Mesothelial cell of epicardium (in vitro differentiated cells): ENCODE data around the gene B4GALT5. TPM values are rescaled to one million over a fixed set of nuclear protein-coding genes. Genes with fewer than 3 reads are reported as not detected.
"Not testable (repeated sequence)": the region's sequence is repeated elsewhere in the genome, so short reads cannot be mapped to it uniquely, and the experiment has no call there.

Experiments
- DNase-seq, 2 experiments: peaks; one replicate each; pipeline ENCODE4 v3.0.0; 2021; ENCODE audit warnings: low spot score in 2 of 2; ENCODE audit not compliant: unreplicated experiment in 2 of 2
- H3K27ac Mint-ChIP-seq: 2 replicates; pipeline ENCODE4 v1.8.0; 2021; ENCODE audit warnings: mixed read lengths
- H3K27me3 Mint-ChIP-seq: 2 replicates; pipeline ENCODE4 v1.8.0; 2021; ENCODE audit warnings: low read depth, mixed read lengths
- H3K36me3 Mint-ChIP-seq: 2 replicates; pipeline ENCODE4 v1.8.0; 2021; ENCODE audit warnings: mixed read lengths
- H3K4me1 Mint-ChIP-seq: 2 replicates; pipeline ENCODE4 v1.8.0; 2021; ENCODE audit warnings: mixed read lengths
- H3K4me3 Mint-ChIP-seq: 2 replicates; pipeline ENCODE4 v1.8.0; 2021; ENCODE audit warnings: mild to moderate bottlenecking, moderate library complexity, mixed read lengths
- H3K9me3 Mint-ChIP-seq: 2 replicates; pipeline ENCODE4 v1.8.0; 2021; ENCODE audit warnings: mixed read lengths
- total RNA-seq: library from RNA; stranded (reverse); gene quantifications from 3 replicates; pipeline ENCODE4 v1.2.1, GENCODE V29; 2021
- TF ChIP-seq, protein P1 (sequence below): fragments of 200-600 bp; sonication (generic); IDR thresholded peaks from one replicate; pipeline ENCODE4 v1.5.0; 2021; ENCODE audit warnings: antibody characterized with exemption; ENCODE audit not compliant: unreplicated experiment

Gene B4GALT5, protein sequence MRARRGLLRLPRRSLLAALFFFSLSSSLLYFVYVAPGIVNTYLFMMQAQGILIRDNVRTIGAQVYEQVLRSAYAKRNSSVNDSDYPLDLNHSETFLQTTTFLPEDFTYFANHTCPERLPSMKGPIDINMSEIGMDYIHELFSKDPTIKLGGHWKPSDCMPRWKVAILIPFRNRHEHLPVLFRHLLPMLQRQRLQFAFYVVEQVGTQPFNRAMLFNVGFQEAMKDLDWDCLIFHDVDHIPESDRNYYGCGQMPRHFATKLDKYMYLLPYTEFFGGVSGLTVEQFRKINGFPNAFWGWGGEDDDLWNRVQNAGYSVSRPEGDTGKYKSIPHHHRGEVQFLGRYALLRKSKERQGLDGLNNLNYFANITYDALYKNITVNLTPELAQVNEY
- 52.6 to 53.8 TPM (median 52.6 TPM) in 3 replicates for total RNA-seq

DNA sequence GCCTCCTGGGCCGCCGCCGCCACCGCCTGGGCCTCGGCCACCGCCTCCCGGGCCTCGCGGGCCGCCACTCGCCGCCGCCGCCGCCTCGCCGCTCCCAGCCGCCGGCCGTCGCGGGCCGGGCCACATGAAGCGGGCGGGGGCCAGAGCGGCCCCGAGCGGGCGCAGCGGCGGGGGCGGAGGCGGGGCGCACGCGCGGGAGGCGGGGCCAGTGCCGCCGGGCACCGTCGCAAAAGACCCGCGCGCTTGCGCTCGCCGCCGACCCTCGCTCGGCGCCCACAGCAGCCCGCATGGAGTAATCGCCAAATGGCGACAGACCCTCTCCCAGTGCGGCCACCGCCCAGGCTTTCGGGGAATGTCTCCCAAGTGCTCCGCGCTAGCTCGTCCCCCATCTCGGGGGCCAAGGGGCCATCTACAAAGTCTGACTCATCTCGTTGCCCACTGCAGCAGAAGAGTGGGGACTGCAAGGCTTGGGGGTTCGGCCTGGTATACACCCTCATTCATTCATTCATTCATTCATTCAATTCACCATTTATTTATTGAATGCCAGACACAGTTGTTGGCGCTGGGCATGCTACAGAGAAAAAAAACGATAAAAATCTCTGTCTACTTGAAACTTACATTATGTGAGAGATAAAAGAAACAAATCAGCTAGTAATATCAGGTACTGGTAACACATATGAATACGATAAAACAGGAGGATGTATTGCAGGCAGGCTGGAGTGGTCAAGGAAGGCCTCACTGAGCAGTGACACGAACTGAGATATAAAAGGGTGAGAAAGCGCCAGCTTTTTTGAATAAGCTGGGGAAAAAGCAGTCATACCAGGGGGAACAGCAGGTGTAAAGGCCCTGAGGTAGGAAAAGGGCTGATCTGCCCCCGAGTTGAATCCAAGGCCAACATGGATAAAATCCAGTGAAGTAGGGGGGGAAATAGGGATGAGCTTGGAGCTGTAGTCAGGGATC is at the start of gene B4GALT5:
Gene B4GALT5 (minus strand): TSS at position 126 of the 960 bp plus-strand sequence. CDS start 188 bp downstream, outside the sequence.
- H3K36me3 Mint-ChIP-seq = no peaks in the 10 kb centered on the region
- TF ChIP-seq, protein P1, sequence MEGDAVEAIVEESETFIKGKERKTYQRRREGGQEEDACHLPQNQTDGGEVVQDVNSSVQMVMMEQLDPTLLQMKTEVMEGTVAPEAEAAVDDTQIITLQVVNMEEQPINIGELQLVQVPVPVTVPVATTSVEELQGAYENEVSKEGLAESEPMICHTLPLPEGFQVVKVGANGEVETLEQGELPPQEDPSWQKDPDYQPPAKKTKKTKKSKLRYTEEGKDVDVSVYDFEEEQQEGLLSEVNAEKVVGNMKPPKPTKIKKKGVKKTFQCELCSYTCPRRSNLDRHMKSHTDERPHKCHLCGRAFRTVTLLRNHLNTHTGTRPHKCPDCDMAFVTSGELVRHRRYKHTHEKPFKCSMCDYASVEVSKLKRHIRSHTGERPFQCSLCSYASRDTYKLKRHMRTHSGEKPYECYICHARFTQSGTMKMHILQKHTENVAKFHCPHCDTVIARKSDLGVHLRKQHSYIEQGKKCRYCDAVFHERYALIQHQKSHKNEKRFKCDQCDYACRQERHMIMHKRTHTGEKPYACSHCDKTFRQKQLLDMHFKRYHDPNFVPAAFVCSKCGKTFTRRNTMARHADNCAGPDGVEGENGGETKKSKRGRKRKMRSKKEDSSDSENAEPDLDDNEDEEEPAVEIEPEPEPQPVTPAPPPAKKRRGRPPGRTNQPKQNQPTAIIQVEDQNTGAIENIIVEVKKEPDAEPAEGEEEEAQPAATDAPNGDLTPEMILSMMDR = no peak
- peak; percentile 69 to 76 for DNase-seq
- peaks cover 27% of the 10 kb centered on the region for H3K4me1 Mint-ChIP-seq
- no peaks in the 10 kb centered on the region for H3K9me3 Mint-ChIP-seq
- H3K27ac Mint-ChIP-seq = peak within 1 kb of the TSS; percentile 95
- H3K4me3 Mint-ChIP-seq = peak within 1 kb of the TSS; percentile 85
- no peaks in the 10 kb centered on the region for H3K27me3 Mint-ChIP-seq

DNA sequence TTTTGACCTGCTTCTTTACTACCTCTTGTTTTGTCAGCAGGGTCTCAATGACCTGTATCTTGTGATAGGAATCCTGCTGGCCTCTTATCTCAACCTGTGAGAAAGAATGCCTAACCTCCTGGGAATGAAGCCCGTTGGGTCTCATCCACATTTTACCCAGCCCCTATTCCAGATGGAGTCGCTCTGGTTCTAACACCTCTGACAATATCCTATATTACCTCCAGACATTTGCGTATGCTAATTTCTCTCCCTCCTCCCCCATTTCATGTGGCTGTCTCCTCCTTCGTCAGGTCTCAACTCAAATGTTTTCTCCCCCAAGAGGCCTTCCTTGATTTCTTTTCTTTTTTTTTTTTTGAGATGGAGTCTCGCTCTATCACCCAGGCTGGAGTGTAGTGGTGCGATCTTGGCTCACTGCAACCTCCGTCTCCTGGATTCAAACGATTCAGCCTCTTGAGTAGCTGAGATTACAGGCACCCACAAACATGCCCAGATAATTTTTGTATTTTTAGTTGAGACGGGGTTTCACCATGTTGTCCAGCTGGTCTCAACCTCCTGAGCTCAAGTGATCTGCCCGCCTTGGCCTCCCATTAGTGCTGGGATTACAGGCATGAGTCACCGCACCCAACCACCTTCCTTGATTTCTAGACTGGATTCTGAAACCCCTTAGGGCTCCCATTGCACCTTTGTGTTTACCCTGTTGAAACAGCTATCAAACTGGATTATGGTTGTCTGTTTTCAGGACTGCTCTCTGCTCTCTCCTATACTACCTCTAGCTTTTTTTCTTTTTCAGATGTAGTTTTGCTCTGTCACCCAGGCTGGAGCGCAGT is 49.5 kb upstream of the B4GALT5 start:
- Mint-ChIP-seq H3K4me1 (peaks cover 20% of the 10 kb centered on the region), H3K27me3 (no peaks in the 10 kb centered on the region), H3K27ac (peak overlapping the region; percentile 6), H3K36me3 (no peaks in the 10 kb centered on the region), H3K9me3 (no peaks in the 10 kb centered on the region), H3K4me3 (no peak overlapping the region)
- TF ChIP-seq, protein P1 = no peak
- no peak for DNase-seq

DNA sequence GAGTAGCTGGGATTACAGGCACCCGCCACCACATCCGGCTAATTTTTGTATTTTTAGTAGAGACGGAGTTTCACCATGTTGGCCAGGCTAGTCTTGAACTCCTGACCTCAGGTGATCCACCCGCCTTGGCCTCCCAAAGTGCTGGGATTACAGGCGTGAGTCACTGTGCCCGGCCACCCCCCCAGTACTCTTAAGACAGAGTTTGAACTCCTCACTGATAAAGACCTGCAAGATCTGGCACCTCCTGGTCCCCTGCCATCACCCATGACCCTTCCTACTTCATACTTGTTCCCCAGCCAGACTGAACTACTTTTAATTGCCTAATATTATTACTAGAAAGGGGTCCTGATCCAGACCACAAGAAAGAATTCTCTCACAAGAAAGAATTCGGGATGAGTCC is 48.2 kb upstream of the B4GALT5 start:
- not testable (repeated sequence) for H3K9me3 Mint-ChIP-seq, H3K27ac Mint-ChIP-seq, H3K4me3 Mint-ChIP-seq, H3K27me3 Mint-ChIP-seq, DNase-seq, H3K36me3 Mint-ChIP-seq
- peaks cover 18% of the 10 kb centered on the region for H3K4me1 Mint-ChIP-seq

DNA sequence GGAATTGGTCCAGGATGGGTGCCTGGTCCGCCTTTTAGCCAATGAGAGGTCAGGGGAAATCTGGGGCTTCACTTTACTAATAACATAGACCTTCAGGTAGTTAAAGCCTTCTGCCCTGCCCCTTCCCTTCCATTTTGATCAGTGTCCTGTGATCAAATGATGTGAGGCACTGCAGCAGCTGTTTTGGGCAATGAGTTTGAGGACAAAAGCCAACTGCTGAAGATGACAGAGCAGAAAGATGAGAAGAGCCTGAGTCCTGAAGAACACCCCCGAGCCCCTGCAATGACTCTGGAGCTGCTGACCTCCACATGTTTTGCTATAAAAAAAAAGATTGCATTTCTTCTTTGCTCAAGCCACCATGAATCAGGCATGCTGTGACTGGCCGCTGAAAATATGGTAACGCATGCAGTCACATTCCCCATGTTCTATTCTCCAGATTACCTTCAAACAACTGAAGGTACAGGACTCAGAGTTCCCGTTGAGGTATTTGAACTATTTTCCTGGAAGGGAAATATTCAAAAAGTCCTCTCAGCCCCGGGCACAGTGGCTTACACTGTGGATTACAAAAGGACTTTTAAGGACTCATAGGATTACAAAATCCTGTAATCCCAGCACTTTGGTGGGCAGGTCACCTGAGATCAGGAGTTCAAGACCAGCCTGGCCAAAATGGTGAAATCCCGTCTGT is 45.7 kb upstream of the B4GALT5 start:
- Mint-ChIP-seq H3K4me1 (peaks cover 4% of the 10 kb centered on the region), H3K27me3 (no peaks in the 10 kb centered on the region), H3K9me3 (no peaks in the 10 kb centered on the region), H3K4me3 (no peak overlapping the region), H3K27ac (no peak overlapping the region), H3K36me3 (no peaks in the 10 kb centered on the region)
- TF ChIP-seq, protein P1 = no peak
- no peak for DNase-seq

DNA sequence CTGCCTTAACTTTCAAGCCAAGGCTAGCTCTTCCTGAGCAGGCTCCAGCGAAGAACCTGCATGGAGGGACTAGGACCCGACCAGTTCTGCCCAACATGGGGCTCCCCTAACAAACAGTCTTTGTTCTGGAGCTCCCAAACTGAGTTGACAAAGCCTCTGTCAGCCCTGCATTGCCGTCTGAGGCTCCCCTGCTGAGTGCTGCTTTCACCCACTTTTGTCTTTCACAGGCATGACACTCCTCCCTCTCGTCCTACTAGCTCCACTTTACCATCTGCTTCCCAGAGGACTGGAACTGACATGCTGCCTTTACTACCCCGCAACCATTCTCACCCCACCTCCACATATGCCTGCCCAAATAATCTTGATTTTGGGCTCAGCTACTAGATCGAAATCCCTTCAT is 45.1 kb upstream of the B4GALT5 start:
- Mint-ChIP-seq H3K4me3 (no peak overlapping the region), H3K27me3 (no peaks in the 10 kb centered on the region), H3K36me3 (no peaks in the 10 kb centered on the region), H3K27ac (no peak overlapping the region), H3K4me1 (peaks cover 2% of the 10 kb centered on the region), H3K9me3 (no peaks in the 10 kb centered on the region)
- TF ChIP-seq, protein P1 = no peak
- DNase-seq = no peak
